HFFc6 (cell line): ENCODE measurements around the gene RAP1GAP2. TPM values are rescaled to one million over a fixed set of nuclear protein-coding genes. Genes with fewer than 3 reads are reported as not detected.
A peak's percentile ranks its signal among the peaks of the same experiment; 100 is the strongest.

Experiments
- DNase-seq: peaks from one replicate; pipeline ENCODE4 v3.0.0-alpha.2; 2018
- H3K27ac Mint-ChIP-seq: 2 replicates; pipeline ENCODE4 v1.8.0; 2020; ENCODE audit warnings: mild to moderate bottlenecking, mixed read lengths
- H3K27me3 Mint-ChIP-seq: 2 replicates; pipeline ENCODE4 v1.8.0; 2021; ENCODE audit warnings: mild to moderate bottlenecking, moderate library complexity, mixed read lengths; ENCODE audit not compliant: insufficient read depth
- H3K36me3 Mint-ChIP-seq: 2 replicates; pipeline ENCODE4 v1.8.0; 2021; ENCODE audit warnings: low read depth, mixed read lengths
- H3K4me1 Mint-ChIP-seq: 2 replicates; pipeline ENCODE4 v1.8.0; 2020; ENCODE audit warnings: low read depth, mixed read lengths
- H3K4me3 Mint-ChIP-seq: 2 replicates; pipeline ENCODE4 v1.8.0; 2020; ENCODE audit warnings: mild to moderate bottlenecking, moderate library complexity, mixed read lengths
- H3K9me3 Mint-ChIP-seq: 2 replicates; pipeline ENCODE4 v1.8.0; 2020; ENCODE audit warnings: mild to moderate bottlenecking, mixed read lengths
- CTCF ChIP-seq: fragments of 200-600 bp; sonication (generic); IDR thresholded peaks from 2 replicates; pipeline ENCODE4 v1.5.0; 2021; ENCODE audit warnings: antibody characterized with exemption, mild to moderate bottlenecking
- total RNA-seq, 6 experiments: library from RNA; stranded (reverse); fragmentation: NEBNext Ultra II Directional; extraction: Animal tissue kit (Norgen Biotek cat#: 25700); gene quantifications; 2 replicates in 1 of 6; 3 replicates in 5 of 6; pipeline ENCODE4 v1.2.3, GENCODE V29; 2021

RAP1GAP2 gene
- total RNA-seq, 6 experiments from 2014 or later = 7.9 to 27.4 (median 23.9) TPM

- Mint-ChIP-seq H3K4me1 (peaks cover 22% of the 10 kb centered on the region), H3K9me3 (no peaks in the 10 kb centered on the region), H3K36me3 (peaks cover 7% of the 10 kb centered on the region; the same call in 1 of the 2 replicates), H3K4me3 (no peak overlapping the region), H3K27me3 (no peaks in the 10 kb centered on the region), H3K27ac (no peak overlapping the region)
- no peak for TF ChIP-seq CTCF
- DNase-seq = no peak
Measured at GRCh38 chr17:2863204-2863603, 67.0 kb downstream of the RAP1GAP2 start.

- H3K36me3 Mint-ChIP-seq = no peaks in the 10 kb centered on the region
- no peaks in the 10 kb centered on the region for H3K9me3 Mint-ChIP-seq
- no peak overlapping the region for H3K27ac Mint-ChIP-seq
- DNase-seq = no peak
- H3K27me3 Mint-ChIP-seq = no peaks in the 10 kb centered on the region
- no peak overlapping the region for H3K4me3 Mint-ChIP-seq
- no peak for TF ChIP-seq CTCF
- H3K4me1 Mint-ChIP-seq = peaks cover 24% of the 10 kb centered on the region
Measured at GRCh38 chr17:2865228-2865627, 69.0 kb downstream of the RAP1GAP2 start.

- Mint-ChIP-seq H3K27me3 (no peaks in the 10 kb centered on the region; the same call in 1 of the 2 replicates), H3K9me3 (no peaks in the 10 kb centered on the region), H3K4me1 (peaks cover 36% of the 10 kb centered on the region), H3K27ac (peak overlapping the region; percentile 85), H3K4me3 (peak overlapping the region; percentile 75), H3K36me3 (no peaks in the 10 kb centered on the region)
- TF ChIP-seq CTCF = peak; percentile 10; the same call in 1 of the 2 replicates
- peak; percentile 68 for DNase-seq
Measured at GRCh38 chr17:2867441-2868424, 71.5 kb downstream of the RAP1GAP2 start.

GRCh38 chr17:2869604-2870003 lies 73.4 kb downstream of the RAP1GAP2 start:
- no peak for TF ChIP-seq CTCF
- DNase-seq = no peak
- Mint-ChIP-seq H3K27ac (no peak overlapping the region), H3K36me3 (no peaks in the 10 kb centered on the region), H3K27me3 (no peaks in the 10 kb centered on the region; the same call in 1 of the 2 replicates), H3K4me1 (peaks cover 45% of the 10 kb centered on the region), H3K4me3 (no peak overlapping the region), H3K9me3 (no peaks in the 10 kb centered on the region)

- H3K27ac Mint-ChIP-seq = no peak overlapping the region; the same call in 1 of the 2 replicates
- TF ChIP-seq CTCF = no peak
Measured at GRCh38 chr17:2871205-2871604, 75.0 kb downstream of the RAP1GAP2 start.

More at GRCh38 chr17:2871205-2871604, 75.0 kb downstream of the RAP1GAP2 start:
- Mint-ChIP-seq H3K4me3 (no peak overlapping the region), H3K9me3 (no peaks in the 10 kb centered on the region), H3K36me3 (peaks cover 6% of the 10 kb centered on the region; the same call in 1 of the 2 replicates), H3K4me1 (peaks cover 40% of the 10 kb centered on the region), H3K27me3 (no peaks in the 10 kb centered on the region; the same call in 1 of the 2 replicates)
- DNase-seq = no peak
